ENCODE data around the gene TIAM1. TPM values are rescaled to one million over a fixed set of nuclear protein-coding genes. Genes with fewer than 3 reads are reported as not detected.

Gene TIAM1
- total RNA-seq, 6 experiments from 2014 or later, result 4.8 to 12.5 (median 7.7) TPM

- 89% methylated on average over 11 of the region's 11 CpGs for WGBS (ENCODE audit: insufficient coverage, low coverage, low lambda C conversion rate, missing lambda C conversion rate)
- Histone ChIP-seq H3K36me3 (peaks cover 0 to 13% (median 0%) of the 10 kb centered on the region in 4 donors), H3K4me1 (no peaks in the 10 kb centered on the region), H3K27ac (no peak overlapping the region), H3K9me3 (no peaks in the 10 kb centered on the region), H3K4me3 (no peak overlapping the region), H3K27me3 (no peaks in the 10 kb centered on the region)
- TF ChIP-seq POLR2A (IDR thresholded peaks at IDR 0.05) (no peak), CTCF (IDR thresholded peaks at IDR 0.05) (no peak)
- ATAC-seq, result no peak
- DNase-seq, result no peak
- intact Hi-C loops (cut with DNase I), result no loop called here
Observed at GRCh38 chr21:31225713-31226112, 118.3 kb downstream of the TIAM1 start.

GRCh38 chr21:31222142-31222541, 121.9 kb downstream of the TIAM1 start:
- DNase-seq, result no peak
- Histone ChIP-seq H3K4me3 (no peak overlapping the region), H3K27me3 (no peaks in the 10 kb centered on the region), H3K4me1 (no peaks in the 10 kb centered on the region), H3K9me3 (no peaks in the 10 kb centered on the region), H3K27ac (no peak overlapping the region), H3K36me3 (peaks cover 0 to 13% (median 0%) of the 10 kb centered on the region in 4 donors)
- 87% methylated on average over 6 of the region's 6 CpGs for WGBS (ENCODE audit: insufficient coverage, low coverage, low lambda C conversion rate, missing lambda C conversion rate)
- ATAC-seq, result no peak
- intact Hi-C loops (cut with DNase I), result no loop called here
- TF ChIP-seq POLR2A (IDR thresholded peaks at IDR 0.05) (no peak), CTCF (IDR thresholded peaks at IDR 0.05) (no peak)

GRCh38 chr21:31221043-31221442, 123.0 kb downstream of the TIAM1 start:
- no peak overlapping the region for H3K4me3 ChIP-seq
- H3K4me1 ChIP-seq, result no peaks in the 10 kb centered on the region
- intact Hi-C loops (cut with DNase I), result no loop called here
- 56% methylated on average over 4 of the region's 5 CpGs for WGBS (ENCODE audit: insufficient coverage, low coverage, low lambda C conversion rate, missing lambda C conversion rate)
- H3K27ac ChIP-seq, result no peak overlapping the region
- DNase-seq (no peak), ATAC-seq (peak in 2 of 4 donors; percentile 21 to 36)
- peaks cover 0 to 13% (median 0%) of the 10 kb centered on the region in 4 donors for H3K36me3 ChIP-seq
- TF ChIP-seq CTCF (IDR thresholded peaks at IDR 0.05) (no peak), POLR2A (IDR thresholded peaks at IDR 0.05) (no peak)
- no peaks in the 10 kb centered on the region for H3K27me3 ChIP-seq
- no peaks in the 10 kb centered on the region for H3K9me3 ChIP-seq

- TF ChIP-seq CTCF (IDR thresholded peaks at IDR 0.05), result no peak
- no peak for TF ChIP-seq POLR2A (IDR thresholded peaks at IDR 0.05)
- H3K4me3 ChIP-seq, result no peak overlapping the region
- WGBS (ENCODE audit: insufficient coverage, low coverage, low lambda C conversion rate, missing lambda C conversion rate), result 67% methylated on average over 1 of the region's 1 CpG
- H3K9me3 ChIP-seq, result no peaks in the 10 kb centered on the region
- DNase-seq, result no peak
- no peaks in the 10 kb centered on the region for H3K4me1 ChIP-seq
- no peaks in the 10 kb centered on the region for H3K27me3 ChIP-seq
- H3K27ac ChIP-seq, result no peak overlapping the region
- ATAC-seq, result no peak
- intact Hi-C loops (cut with DNase I), result no loop called here
- H3K36me3 ChIP-seq, result peaks cover 0 to 12% (median 0%) of the 10 kb centered on the region in 4 donors
Observed at GRCh38 chr21:31220575-31220974, 123.5 kb downstream of the TIAM1 start.

All from right lobe of liver (tissue), 6 donors.